Stimulated activated CD8-positive, alpha-beta memory T cell treated with anti-CD3 and anti-CD28 coated beads, Interleukin-2, amount 100 ng/mL, for 1 hour (primary cell): ENCODE results near the gene GALNT13.

Source experiments
- DNase-seq, 2 donors: peaks; one replicate each; pipeline ENCODE4 v3.0.0-alpha.2; 2020; ENCODE audit warnings: low read depth in 2 of 2

The GALNT13 gene

GRCh38 chr2:153871231-153872221, at the start of gene GALNT13:
GALNT13 (plus strand) TSS chr2:153871922.
- DNase-seq = no peak

- DNase-seq = no peak
Observed at GRCh38 chr2:153823880-153824279, 47.8 kb upstream of the GALNT13 start.

GRCh38 chr2:153828335-153828734, 43.4 kb upstream of the GALNT13 start:
- DNase-seq = no peak

GRCh38 chr2:153834662-153835061, 37.1 kb upstream of the GALNT13 start:
- DNase-seq = no peak

GRCh38 chr2:153858250-153858649, 13.5 kb upstream of the GALNT13 start:
- DNase-seq = no peak

GRCh38 chr2:153864022-153864421, 7.7 kb upstream of the GALNT13 start:
- no peak for DNase-seq

GRCh38 chr2:153866595-153866994, 5.1 kb upstream of the GALNT13 start:
- no peak for DNase-seq

GRCh38 chr2:153870308-153870707, 1.4 kb upstream of the GALNT13 start:
- DNase-seq = no peak

- DNase-seq = no peak
Observed at GRCh38 chr2:153872311-153873051, 759 bp downstream of the GALNT13 start.

GRCh38 chr2:153873052-153874048, 1.6 kb downstream of the GALNT13 start:
- DNase-seq = no peak

GRCh38 chr2:153875801-153876466, 4.2 kb downstream of the GALNT13 start:
- no peak for DNase-seq

- DNase-seq = no peak
Observed at GRCh38 chr2:153880926-153881325, 9.2 kb downstream of the GALNT13 start.

- no peak for DNase-seq
Observed at GRCh38 chr2:153886833-153887232, 15.1 kb downstream of the GALNT13 start.

- no peak for DNase-seq
Observed at GRCh38 chr2:153890576-153890975, 18.9 kb downstream of the GALNT13 start.

GRCh38 chr2:153891051-153891450, 19.3 kb downstream of the GALNT13 start:
- no peak for DNase-seq

GRCh38 chr2:153912798-153913396, 41.2 kb downstream of the GALNT13 start:
- no peak for DNase-seq

- DNase-seq = no peak
Observed at GRCh38 chr2:153917570-153917969, 45.8 kb downstream of the GALNT13 start.

- DNase-seq = no peak
Observed at GRCh38 chr2:153935511-153935910, 63.8 kb downstream of the GALNT13 start.

- DNase-seq = no peak
Observed at GRCh38 chr2:153939124-153939796, 67.5 kb downstream of the GALNT13 start.

- no peak for DNase-seq
Observed at GRCh38 chr2:153940511-153940910, 68.8 kb downstream of the GALNT13 start.
